H1 (cell line): Measurements from ENCODE around the gene GSC.

Source experiments
- CEBPB ChIP-seq: IDR thresholded peaks from 2 replicates; pipeline ENCODE4 v1.6.1; 2012; ENCODE audit warnings: low read depth, low read length
- RBBP5 ChIP-seq: IDR thresholded peaks from 2 replicates; pipeline ENCODE4 v1.7.1; 2012; ENCODE audit warnings: low read depth, mild to moderate bottlenecking, inconsistent platforms, low read length, moderate library complexity, borderline replicate concordance
- SUZ12 ChIP-seq: fragments of 200-600 bp; sonication (generic); IDR thresholded peaks from 2 replicates; pipeline ENCODE4 v1.6.1; 2012; ENCODE audit warnings: mild to moderate bottlenecking, inconsistent platforms, low read length, moderate library complexity, mixed read lengths
- YY1 ChIP-seq: IDR thresholded peaks from 2 replicates; pipeline ENCODE4 v1.6.1; 2011; ENCODE audit warnings: low read depth, mild to moderate bottlenecking, low read length
- TF ChIP-seq, protein P1 (sequence below), 3 experiments: IDR thresholded peaks; 1 replicate in 2 of 3; 2 replicates in 1 of 3; pipeline versions ENCODE4 v1.5.1 to v1.6.1; 2011; ENCODE audit warnings: low read length in 3 of 3, mild to moderate bottlenecking in 3 of 3, inconsistent platforms in 2 of 3, low read depth in 1 of 3, moderate library complexity in 1 of 3; ENCODE audit not compliant: insufficient read depth in 1 of 3; ENCODE audit errors: control extremely low read depth in 1 of 3
- TF ChIP-seq, protein P2 (sequence below): IDR thresholded peaks from 2 replicates; pipeline ENCODE4 v1.6.1; 2011; ENCODE audit warnings: low read length, improper control_type of control experiment

DNA sequence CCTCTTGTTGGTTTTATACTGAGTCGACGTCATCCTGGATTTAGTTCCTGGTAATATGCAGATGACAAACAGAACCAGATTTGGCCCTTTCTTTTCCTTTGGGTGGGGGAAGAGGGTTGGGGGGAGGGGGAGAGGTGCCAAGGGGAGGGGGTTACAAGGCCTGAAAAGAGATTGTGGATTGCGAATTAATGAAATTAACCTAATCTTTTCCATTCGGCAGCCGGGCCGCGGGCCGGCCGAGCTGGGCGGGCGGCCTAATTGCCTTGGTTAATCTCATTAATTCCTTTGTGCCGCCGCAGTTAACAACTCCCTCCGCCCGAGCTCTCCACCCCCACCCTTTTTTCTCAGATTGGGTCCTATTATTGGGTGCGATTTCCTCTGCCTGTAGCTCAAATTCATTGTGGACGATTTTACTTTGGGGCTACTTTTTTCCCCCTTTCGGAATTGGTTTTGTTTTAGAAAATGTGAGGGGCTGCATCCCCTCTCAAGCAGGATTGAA is 387 bp upstream of the GSC start:
- TF ChIP-seq SUZ12 (no peak), RBBP5 (no peak), YY1 (no peak), CEBPB (no peak)
- TF ChIP-seq, protein P1, sequence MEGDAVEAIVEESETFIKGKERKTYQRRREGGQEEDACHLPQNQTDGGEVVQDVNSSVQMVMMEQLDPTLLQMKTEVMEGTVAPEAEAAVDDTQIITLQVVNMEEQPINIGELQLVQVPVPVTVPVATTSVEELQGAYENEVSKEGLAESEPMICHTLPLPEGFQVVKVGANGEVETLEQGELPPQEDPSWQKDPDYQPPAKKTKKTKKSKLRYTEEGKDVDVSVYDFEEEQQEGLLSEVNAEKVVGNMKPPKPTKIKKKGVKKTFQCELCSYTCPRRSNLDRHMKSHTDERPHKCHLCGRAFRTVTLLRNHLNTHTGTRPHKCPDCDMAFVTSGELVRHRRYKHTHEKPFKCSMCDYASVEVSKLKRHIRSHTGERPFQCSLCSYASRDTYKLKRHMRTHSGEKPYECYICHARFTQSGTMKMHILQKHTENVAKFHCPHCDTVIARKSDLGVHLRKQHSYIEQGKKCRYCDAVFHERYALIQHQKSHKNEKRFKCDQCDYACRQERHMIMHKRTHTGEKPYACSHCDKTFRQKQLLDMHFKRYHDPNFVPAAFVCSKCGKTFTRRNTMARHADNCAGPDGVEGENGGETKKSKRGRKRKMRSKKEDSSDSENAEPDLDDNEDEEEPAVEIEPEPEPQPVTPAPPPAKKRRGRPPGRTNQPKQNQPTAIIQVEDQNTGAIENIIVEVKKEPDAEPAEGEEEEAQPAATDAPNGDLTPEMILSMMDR (IDR thresholded peaks at IDR 0.05; ENCODE audit: control extremely low read depth in 1 of 3, insufficient read depth in 1 of 3, low read depth in 1 of 3, low read length in 3 of 3) = no peak
- TF ChIP-seq, protein P2, sequence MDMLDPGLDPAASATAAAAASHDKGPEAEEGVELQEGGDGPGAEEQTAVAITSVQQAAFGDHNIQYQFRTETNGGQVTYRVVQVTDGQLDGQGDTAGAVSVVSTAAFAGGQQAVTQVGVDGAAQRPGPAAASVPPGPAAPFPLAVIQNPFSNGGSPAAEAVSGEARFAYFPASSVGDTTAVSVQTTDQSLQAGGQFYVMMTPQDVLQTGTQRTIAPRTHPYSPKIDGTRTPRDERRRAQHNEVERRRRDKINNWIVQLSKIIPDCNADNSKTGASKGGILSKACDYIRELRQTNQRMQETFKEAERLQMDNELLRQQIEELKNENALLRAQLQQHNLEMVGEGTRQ = no peak
